H9 (cell line): ENCODE measurements around the gene FOXR1. TPM values are rescaled to one million over a fixed set of nuclear protein-coding genes. Genes with fewer than 3 reads are reported as not detected.

Experiments used
- DNase-seq: peaks from one replicate; pipeline ENCODE4 v3.0.0-alpha.2; 2017
- H2AFZ ChIP-seq: one replicate; pipeline ENCODE4 v1.6.1; 2013; ENCODE audit warnings: mild to moderate bottlenecking, low read length, control low read depth, moderate library complexity
- H2AK5ac ChIP-seq: 2 replicates; pipeline ENCODE4 v1.6.1; 2013; ENCODE audit warnings: low read length, control low read depth, mixed read lengths; ENCODE audit not compliant: insufficient read length
- H2BK120ac ChIP-seq: one replicate; pipeline ENCODE4 v1.6.1; 2013; ENCODE audit warnings: low read depth, mild to moderate bottlenecking, low read length, control low read depth, inconsistent platforms; ENCODE audit not compliant: poor library complexity, severe bottlenecking
- H2BK12ac ChIP-seq: 2 replicates; pipeline ENCODE4 v1.6.1; 2013; ENCODE audit warnings: low read length, control low read depth, mixed read lengths, low read depth; ENCODE audit not compliant: insufficient read length
- H2BK15ac ChIP-seq: 2 replicates; pipeline ENCODE4 v1.6.1; 2013; ENCODE audit warnings: low read depth, low read length, control low read depth
- H2BK20ac ChIP-seq: one replicate; pipeline ENCODE4 v1.6.1; 2013; ENCODE audit warnings: low read depth, mild to moderate bottlenecking, low read length, control low read depth, inconsistent platforms; ENCODE audit not compliant: poor library complexity, severe bottlenecking
- H2BK5ac ChIP-seq: 2 replicates; pipeline ENCODE4 v1.6.1; 2013; ENCODE audit warnings: low read length, control low read depth, mixed read lengths; ENCODE audit not compliant: insufficient read length
- H3K14ac ChIP-seq: 2 replicates; pipeline ENCODE4 v1.6.1; 2013; ENCODE audit warnings: low read length, control low read depth; ENCODE audit not compliant: insufficient read depth
- H3K18ac ChIP-seq: 2 replicates; pipeline ENCODE4 v1.6.1; 2013; ENCODE audit warnings: low read depth, mild to moderate bottlenecking, mixed read lengths, low read length, control low read depth; ENCODE audit not compliant: insufficient read length
- H3K23ac ChIP-seq: 2 replicates; pipeline ENCODE4 v1.6.1; 2013; ENCODE audit warnings: low read length, control low read depth, mixed read lengths, low read depth; ENCODE audit not compliant: insufficient read length
- H3K23me2 ChIP-seq: 2 replicates; pipeline ENCODE4 v1.6.1; 2013; ENCODE audit warnings: low read depth, mild to moderate bottlenecking, mixed read lengths, low read length, control low read depth; ENCODE audit not compliant: insufficient read length, poor library complexity, severe bottlenecking
- H3K27ac ChIP-seq: 2 replicates; pipeline ENCODE4 v1.5.1; 2013; ENCODE audit warnings: low read length, control low read depth, mixed read lengths, low read depth; ENCODE audit not compliant: insufficient read length
- H3K27me3 ChIP-seq: 2 replicates; pipeline ENCODE4 v1.6.1; 2013; ENCODE audit warnings: low read length, control low read depth, inconsistent platforms; ENCODE audit not compliant: insufficient read depth
- H3K4ac ChIP-seq: 2 replicates; pipeline ENCODE4 v1.6.1; 2013; ENCODE audit warnings: low read depth, mild to moderate bottlenecking, control low read depth, inconsistent platforms, low read length, moderate library complexity
- H3K4me1 ChIP-seq: 2 replicates; pipeline ENCODE4 v1.6.1; 2013; ENCODE audit warnings: low read length, control low read depth, inconsistent platforms; ENCODE audit not compliant: insufficient read depth
- H3K4me2 ChIP-seq: 2 replicates; pipeline ENCODE4 v1.6.1; 2013; ENCODE audit warnings: low read length, control low read depth, mixed read lengths; ENCODE audit not compliant: insufficient read length, insufficient read depth
- H3K56ac ChIP-seq: 2 replicates; pipeline ENCODE4 v1.6.1; 2013; ENCODE audit warnings: low read depth, mild to moderate bottlenecking, mixed read lengths, low read length, control low read depth; ENCODE audit not compliant: insufficient read length
- H3K79me1 ChIP-seq: 2 replicates; pipeline ENCODE4 v1.6.1; 2013; ENCODE audit warnings: low read depth, mild to moderate bottlenecking, moderate library complexity, low read length, control low read depth, inconsistent platforms; ENCODE audit not compliant: insufficient read depth, poor library complexity, severe bottlenecking
- H3K79me2 ChIP-seq: 2 replicates; pipeline ENCODE4 v1.6.1; 2013; ENCODE audit warnings: low read length, control low read depth, inconsistent platforms; ENCODE audit not compliant: insufficient read depth
- H3K9ac ChIP-seq: 2 replicates; pipeline ENCODE4 v1.6.1; 2013; ENCODE audit warnings: low read length, control low read depth, mixed read lengths; ENCODE audit not compliant: insufficient read length; ENCODE audit errors: extremely low read depth
- H3K9me3 ChIP-seq: one replicate; pipeline ENCODE4 v1.6.1; 2013; ENCODE audit warnings: low read depth, low read length, inconsistent platforms; ENCODE audit not compliant: control insufficient read depth
- H3T11ph ChIP-seq: one replicate; pipeline ENCODE4 v1.6.1; 2013; ENCODE audit warnings: mild to moderate bottlenecking, low read length, control low read depth, inconsistent platforms
- H4K20me1 ChIP-seq: one replicate; pipeline ENCODE4 v1.6.1; 2013; ENCODE audit not compliant: control insufficient read depth, insufficient read length, insufficient read depth
- H4K5ac ChIP-seq: 2 replicates; pipeline ENCODE4 v1.6.1; 2013; ENCODE audit warnings: low read depth, mild to moderate bottlenecking, mixed read lengths, low read length, control low read depth; ENCODE audit not compliant: insufficient read length
- H4K8ac ChIP-seq: replicated peaks from 2 replicates; pipeline ENCODE4 v1.6.1; 2013; ENCODE audit warnings: low read length, control low read depth, mixed read lengths, low read depth; ENCODE audit not compliant: insufficient read length
- H4K91ac ChIP-seq: 2 replicates; pipeline ENCODE4 v1.6.1; 2013; ENCODE audit warnings: low read depth, mild to moderate bottlenecking, moderate library complexity, mixed read lengths, low read length, control low read depth; ENCODE audit not compliant: insufficient read length
- H3K27ac Mint-ChIP-seq, 3 experiments: 2 replicates in 2 of 3; 3 replicates in 1 of 3; pipeline ENCODE4 v1.8.0; 2020 to 2021; ENCODE audit warnings: mixed read lengths in 3 of 3, mild to moderate bottlenecking in 1 of 3, moderate library complexity in 1 of 3
- H3K27me3 Mint-ChIP-seq: 2 replicates; pipeline ENCODE4 v1.8.0; 2021; ENCODE audit warnings: low read depth, mild to moderate bottlenecking, moderate library complexity, mixed read lengths
- H3K36me3 Mint-ChIP-seq, 3 experiments: 2 replicates in 2 of 3; 3 replicates in 1 of 3; pipeline ENCODE4 v1.8.0; 2020 to 2021; ENCODE audit warnings: low read depth in 3 of 3, mixed read lengths in 3 of 3; ENCODE audit not compliant: insufficient read depth in 1 of 3
- H3K4me1 Mint-ChIP-seq, 2 experiments: 2 replicates each; pipeline ENCODE4 v1.8.0; 2020; ENCODE audit warnings: mixed read lengths in 2 of 2
- H3K4me3 Mint-ChIP-seq, 2 experiments: 2 replicates in 1 of 2; 3 replicates in 1 of 2; pipeline ENCODE4 v1.8.0; 2020 to 2021; ENCODE audit warnings: mild to moderate bottlenecking in 2 of 2, mixed read lengths in 2 of 2, moderate library complexity in 1 of 2
- H3K9me3 Mint-ChIP-seq, 2 experiments: 2 replicates in 1 of 2; 3 replicates in 1 of 2; pipeline ENCODE4 v1.8.0; 2020; ENCODE audit warnings: mild to moderate bottlenecking in 2 of 2, mixed read lengths in 2 of 2, moderate library complexity in 1 of 2
- CTCF ChIP-seq: fragments of 200-600 bp; sonication (generic); conservative IDR thresholded peaks from 3 replicates; pipeline ENCODE4 v1.8.0; 2021; ENCODE audit warnings: antibody characterized with exemption, mild to moderate bottlenecking
- WGBS: extraction: QIAGEN DNeasy Blood & Tissue Kit; methylation state at CpG from one replicate; pipeline ENCODE4 v1.1.7; 2013; ENCODE audit warnings: missing lambda C conversion rate, low lambda C conversion rate, mixed read lengths; ENCODE audit not compliant: insufficient read length; ENCODE audit errors: extremely low coverage; 5-methylcytosine and 5-hydroxymethylcytosine counted together
- long read RNA-seq: library from polyadenylated mRNA; unstranded; transcript quantifications from one replicate; pipeline ENCODE4 v2.0.0, GENCODE V29; 2020
- total RNA-seq: library from RNA; stranded (reverse); gene quantifications from 2 replicates; pipeline ENCODE4 v1.2.1, GENCODE V29; 2021

FOXR1 gene
- not detected in 2 replicates for total RNA-seq
- long read RNA-seq, result 0 reads

GRCh38 chr11:118971646-118972045 lies at the start of gene FOXR1:
FOXR1 (plus strand) TSS chr11:118971761; CDS start chr11:118971932, 171 bp downstream.
- H3K4me2 ChIP-seq, result no peak within 1 kb of the TSS
- H2BK20ac ChIP-seq, result no peak within 1 kb of the TSS
- H3K9me3 Mint-ChIP-seq, result peaks cover 0 to 2% of the 10 kb centered on the region in 2 experiments; a peak in 2 of 5 replicates
- no peaks in the 10 kb centered on the region for H4K20me1 ChIP-seq
- no peak within 1 kb of the TSS for H2BK15ac ChIP-seq
- no peak within 1 kb of the TSS for H2AK5ac ChIP-seq
- no peak for TF ChIP-seq CTCF
- H3K79me1 ChIP-seq, result no peaks in the 10 kb centered on the region
- no peak within 1 kb of the TSS for H3K27ac Mint-ChIP-seq
- H3K27ac ChIP-seq, result no peak within 1 kb of the TSS
- H3K23me2 ChIP-seq, result no peaks in the 10 kb centered on the region
- no peaks in the 10 kb centered on the region for H3K4me1 ChIP-seq
- no peaks in the 10 kb centered on the region for H3K79me2 ChIP-seq
- no peak within 1 kb of the TSS for H3K4me3 Mint-ChIP-seq
- H2BK120ac ChIP-seq, result no peak within 1 kb of the TSS
- no peak within 1 kb of the TSS for H2AFZ ChIP-seq
- no peak for DNase-seq
- H3K56ac ChIP-seq, result no peak within 1 kb of the TSS
- H3K23ac ChIP-seq, result no peak within 1 kb of the TSS
- no peak within 1 kb of the TSS for H3K9ac ChIP-seq
- H3K36me3 Mint-ChIP-seq, result no peaks in the 10 kb centered on the region
- no peak within 1 kb of the TSS for H2BK5ac ChIP-seq
- no CpG with 5 or more reads among the region's 33 CpGs for WGBS
- no peak within 1 kb of the TSS for H3K14ac ChIP-seq
- no peak within 1 kb of the TSS for H3K4ac ChIP-seq
- no peak within 1 kb of the TSS for H2BK12ac ChIP-seq
- H3K27me3 Mint-ChIP-seq, result peaks cover 7% of the 10 kb centered on the region; the same call in 1 of the 2 replicates
- no peaks in the 10 kb centered on the region for H3K27me3 ChIP-seq
- H3T11ph ChIP-seq, result no peak within 1 kb of the TSS
- H4K8ac ChIP-seq, result no peak within 1 kb of the TSS
- no peak within 1 kb of the TSS for H4K91ac ChIP-seq
- H3K4me1 Mint-ChIP-seq, result no peaks in the 10 kb centered on the region
- H3K18ac ChIP-seq, result no peak within 1 kb of the TSS
- H3K9me3 ChIP-seq, result no peaks in the 10 kb centered on the region
- no peak within 1 kb of the TSS for H4K5ac ChIP-seq
